Activated CD4-positive, alpha-beta memory T cell treated with anti-CD3 and anti-CD28 coated beads, Interleukin-2, amount 10 ng/mL, durations not matched to agents 7 days and 5 days (primary cell): ENCODE results near the gene PLBD2. TPM values are rescaled to one million over a fixed set of nuclear protein-coding genes. Genes with fewer than 3 reads are reported as not detected.
"Not testable (repeated sequence)": the region's sequence is repeated elsewhere in the genome, so short reads cannot be mapped to it uniquely, and the experiment has no call there.

Experiments
- CTCF ChIA-PET: fragments of 350-600 bp; sonication (Branson Sonifier 250); formaldehyde crosslinking; loops from one replicate; lab custom pipeline; 2021; ENCODE audit warnings: antibody characterized with exemption, inconsistent platforms; lab: Charles Lee
- POLR2A ChIA-PET: fragments of 350-600 bp; sonication (Branson Sonifier 250); formaldehyde crosslinking; loops from one replicate; lab custom pipeline; 2021; ENCODE audit warnings: antibody characterized with exemption; lab: Charles Lee
- DNase-seq: peaks from one replicate; pipeline ENCODE4 v3.0.0-alpha.2; 2020
- H3K27ac Mint-ChIP-seq: one replicate; pipeline ENCODE4 v1.8.0; 2021; ENCODE audit warnings: mild to moderate bottlenecking, mixed read lengths
- H3K27me3 Mint-ChIP-seq: one replicate; pipeline ENCODE4 v1.8.0; 2021; ENCODE audit warnings: mixed read lengths
- H3K36me3 Mint-ChIP-seq: one replicate; pipeline ENCODE4 v1.8.0; 2021; ENCODE audit warnings: low read depth, mixed read lengths
- H3K4me1 Mint-ChIP-seq: one replicate; pipeline ENCODE4 v1.8.0; 2021; ENCODE audit warnings: mixed read lengths
- H3K4me3 Mint-ChIP-seq: one replicate; pipeline ENCODE4 v1.8.0; 2021; ENCODE audit warnings: mild to moderate bottlenecking, mixed read lengths
- H3K9me3 Mint-ChIP-seq: one replicate; pipeline ENCODE4 v1.8.0; 2021; ENCODE audit warnings: mixed read lengths
- total RNA-seq, 2 experiments: library from RNA; stranded (reverse); gene quantifications; one replicate each; pipeline ENCODE4 v1.2.3, GENCODE V29; 2021

PLBD2 gene
- total RNA-seq, 2 experiments from 2014 or later = 9.9 to 10.9 TPM

DNA sequence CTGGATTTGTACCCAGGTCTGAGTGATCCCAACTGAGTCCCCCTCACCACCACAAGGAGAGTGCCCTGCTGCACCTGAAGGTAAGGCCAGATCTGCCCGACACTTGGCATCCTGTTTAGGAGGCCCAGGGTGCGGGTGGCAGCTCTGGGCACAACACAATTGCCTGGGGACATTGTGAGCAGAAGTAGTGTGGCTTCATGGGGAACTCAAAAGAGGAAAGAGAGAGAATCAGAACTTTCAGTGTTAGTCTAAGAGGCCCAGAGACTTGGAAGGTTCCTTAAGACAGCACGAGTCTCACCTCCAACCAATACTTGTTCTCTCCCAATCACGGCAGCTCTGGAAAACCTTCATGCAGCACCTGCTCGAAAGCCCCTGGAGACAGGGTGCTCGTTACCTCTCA lies 16.9 kb upstream of the PLBD2 start:
- CTCF ChIA-PET = no interaction called here
- H3K27ac Mint-ChIP-seq = no peak overlapping the region
- no peak overlapping the region for H3K4me3 Mint-ChIP-seq

DNA sequence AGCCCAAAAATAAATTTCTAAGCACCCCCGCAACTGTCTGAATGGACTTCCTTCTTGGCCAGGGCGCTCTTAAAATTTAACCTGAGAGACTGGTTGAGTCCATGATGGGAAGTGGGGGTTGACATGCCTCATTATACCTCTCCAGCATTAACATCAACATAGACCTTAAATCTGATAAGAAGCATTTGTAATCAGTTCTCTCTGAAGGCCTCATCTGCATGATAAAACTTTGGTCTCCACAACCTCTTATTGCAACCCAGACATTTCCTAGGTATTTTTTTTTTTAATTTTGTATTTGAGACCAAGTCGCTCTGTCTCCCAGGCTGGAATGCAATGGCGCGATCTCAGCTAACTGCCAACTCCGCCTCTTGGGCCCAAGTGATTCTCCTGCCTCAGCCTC lies 13.1 kb upstream of the PLBD2 start:
- POLR2A ChIA-PET = no interaction called here
- no peaks in the 10 kb centered on the region for H3K9me3 Mint-ChIP-seq
- no peak overlapping the region for H3K4me3 Mint-ChIP-seq
- H3K27ac Mint-ChIP-seq = no peak overlapping the region
- no peaks in the 10 kb centered on the region for H3K4me1 Mint-ChIP-seq
- H3K36me3 Mint-ChIP-seq = no peaks in the 10 kb centered on the region
- CTCF ChIA-PET = no interaction called here
- no peak for DNase-seq
- peaks cover 6% of the 10 kb centered on the region for H3K27me3 Mint-ChIP-seq

More for the DNA sequence above, 16.9 kb upstream of the PLBD2 start:
- H3K27me3 Mint-ChIP-seq = no peaks in the 10 kb centered on the region
- POLR2A ChIA-PET = no interaction called here
- no peaks in the 10 kb centered on the region for H3K36me3 Mint-ChIP-seq
- H3K9me3 Mint-ChIP-seq = no peaks in the 10 kb centered on the region
- DNase-seq = no peak
- H3K4me1 Mint-ChIP-seq = no peaks in the 10 kb centered on the region

DNA sequence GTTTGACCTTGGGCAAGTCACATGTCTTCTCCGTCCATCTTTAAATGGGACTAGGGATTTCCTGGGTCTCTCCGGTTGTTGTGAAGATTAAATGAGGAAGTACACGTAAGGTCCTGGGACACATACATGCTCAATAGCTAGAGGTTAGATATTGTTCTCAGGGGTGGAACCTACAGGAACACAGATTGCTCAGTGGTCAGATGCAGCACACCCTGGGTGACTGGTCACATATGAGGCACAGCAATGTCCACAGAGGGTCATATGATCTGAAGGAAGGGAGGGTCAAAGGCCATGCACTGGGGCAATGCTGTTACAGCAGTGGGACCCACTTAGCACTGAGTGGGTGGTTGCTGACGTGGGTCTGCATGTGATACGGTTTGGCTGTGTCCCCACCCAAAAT lies 12.0 kb upstream of the PLBD2 start:
- Mint-ChIP-seq H3K36me3 (no peaks in the 10 kb centered on the region), H3K27ac (no peak overlapping the region), H3K4me3 (no peak overlapping the region), H3K4me1 (no peaks in the 10 kb centered on the region), H3K9me3 (no peaks in the 10 kb centered on the region), H3K27me3 (peaks cover 11% of the 10 kb centered on the region)
- ChIA-PET CTCF (no interaction called here), POLR2A (no interaction called here)
- DNase-seq = no peak

DNA sequence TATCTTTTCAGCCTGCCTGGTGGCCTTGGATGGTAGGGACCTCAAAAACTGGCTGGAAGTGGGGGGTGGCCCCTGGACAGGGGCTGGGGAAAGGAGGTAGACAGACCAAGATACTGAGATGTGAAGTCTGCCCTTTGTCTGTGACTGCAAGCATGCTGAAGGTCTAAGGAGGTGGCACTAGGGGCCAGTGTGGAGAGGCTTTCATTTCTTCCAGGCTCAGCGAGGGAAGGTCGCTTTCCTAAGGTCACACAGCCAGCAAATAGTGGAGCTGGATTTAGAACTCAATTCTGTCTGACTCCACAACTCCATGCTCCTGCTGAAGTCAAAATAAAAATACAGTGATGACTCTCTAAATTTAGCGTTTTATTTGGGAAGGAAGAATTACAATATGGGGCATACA lies 11.3 kb upstream of the PLBD2 start:
- no peak for DNase-seq
- ChIA-PET POLR2A (no interaction called here), CTCF (no interaction called here)

DNA sequence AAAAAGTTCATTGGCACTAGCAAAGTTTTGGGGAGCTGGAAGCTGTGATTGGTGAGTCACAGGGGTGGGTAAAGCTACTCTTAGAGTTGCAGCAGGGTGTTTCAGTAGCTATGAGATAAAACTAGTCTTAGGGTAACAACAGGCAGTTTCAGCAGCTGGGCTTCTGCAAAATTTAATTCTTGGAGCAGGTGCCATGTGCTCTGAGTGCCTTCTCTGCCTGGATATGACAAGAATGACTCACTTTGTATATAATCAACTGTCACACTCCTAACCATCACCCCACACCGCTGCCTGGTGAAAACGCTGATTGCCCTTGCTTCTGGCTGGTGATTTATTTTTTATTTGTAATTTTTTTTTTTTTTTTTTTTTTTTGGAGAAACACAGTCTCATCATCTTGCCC lies 10.5 kb upstream of the PLBD2 start:
- H3K9me3 Mint-ChIP-seq = no peaks in the 10 kb centered on the region
- no peak for DNase-seq
- POLR2A ChIA-PET = no interaction called here

More for the DNA sequence above, 11.3 kb upstream of the PLBD2 start:
- no peak overlapping the region for H3K27ac Mint-ChIP-seq
- H3K36me3 Mint-ChIP-seq = no peaks in the 10 kb centered on the region
- H3K27me3 Mint-ChIP-seq = peaks cover 11% of the 10 kb centered on the region
- no peak overlapping the region for H3K4me3 Mint-ChIP-seq
- no peaks in the 10 kb centered on the region for H3K9me3 Mint-ChIP-seq
- no peaks in the 10 kb centered on the region for H3K4me1 Mint-ChIP-seq

DNA sequence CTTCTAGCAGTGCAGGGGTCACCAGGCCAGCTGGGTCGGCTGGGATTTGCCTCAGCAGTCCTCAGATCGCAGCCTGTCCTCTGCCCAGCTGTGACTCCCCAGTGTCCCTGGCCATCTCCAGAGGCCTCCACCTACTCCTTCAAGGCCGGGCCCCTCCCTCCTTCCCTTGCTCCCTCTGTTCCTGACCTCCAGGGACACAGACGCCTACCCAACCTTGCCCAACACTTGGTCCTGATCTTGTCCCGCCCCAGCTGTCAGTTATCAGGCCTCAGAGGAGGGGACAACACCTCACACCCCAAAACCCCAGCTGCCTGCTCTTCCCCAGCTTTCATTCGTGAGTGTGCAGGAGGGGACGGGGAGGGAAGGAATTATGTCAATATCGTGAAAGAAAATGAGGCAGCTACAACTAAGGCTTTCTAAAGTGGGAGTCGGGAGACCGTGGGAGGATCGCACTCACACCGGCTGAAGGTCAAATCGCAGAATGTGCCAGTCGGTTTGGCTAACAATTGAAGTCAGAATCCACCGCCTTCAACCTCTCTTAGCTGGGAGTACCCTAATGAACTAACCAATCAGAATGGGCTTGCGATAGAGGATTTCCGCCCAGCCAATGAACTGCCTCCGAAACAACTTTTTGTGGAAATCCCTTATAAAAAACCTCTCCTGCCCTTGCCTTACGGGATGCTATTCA lies 9.4 kb upstream of the PLBD2 start:
- POLR2A ChIA-PET = interaction anchor here (0.7 to 1.8 kb wide), 2 partner anchors 14 to 24 kb away, joined by 3 to 4 read pairs; partner anchors contain the start of gene SLC8B1
- Mint-ChIP-seq H3K27me3 (peaks cover 13% of the 10 kb centered on the region), H3K4me1 (no peaks in the 10 kb centered on the region), H3K36me3 (no peaks in the 10 kb centered on the region), H3K4me3 (no peak overlapping the region), H3K27ac (no peak overlapping the region), H3K9me3 (no peaks in the 10 kb centered on the region)
- CTCF ChIA-PET = no interaction called here
- DNase-seq = no peak

More for the DNA sequence above, 10.5 kb upstream of the PLBD2 start:
- CTCF ChIA-PET = no interaction called here
- no peak overlapping the region for H3K4me3 Mint-ChIP-seq
- H3K27me3 Mint-ChIP-seq = peaks cover 13% of the 10 kb centered on the region
- no peak overlapping the region for H3K27ac Mint-ChIP-seq
- no peaks in the 10 kb centered on the region for H3K36me3 Mint-ChIP-seq
- no peaks in the 10 kb centered on the region for H3K4me1 Mint-ChIP-seq

DNA sequence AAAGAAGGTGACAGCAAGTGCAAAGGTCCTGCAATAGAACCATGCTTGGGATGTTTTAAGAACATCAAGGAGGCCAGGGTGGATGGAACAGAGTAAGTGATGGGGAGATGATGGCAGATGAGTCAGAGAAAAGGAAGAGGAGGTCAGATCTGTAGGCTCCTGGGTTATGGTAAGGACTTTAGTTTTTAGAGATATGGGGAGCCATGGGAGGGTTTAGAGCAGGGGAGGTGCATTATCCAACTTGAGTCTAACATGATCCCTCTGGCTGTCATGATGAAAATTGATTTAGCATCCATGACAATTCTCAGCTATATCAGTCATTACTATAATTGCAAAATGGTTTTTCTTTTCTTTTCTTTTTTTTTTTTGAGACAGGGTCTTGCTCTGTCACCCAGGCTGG lies 7.3 kb upstream of the PLBD2 start:
- H3K9me3 Mint-ChIP-seq = no peaks in the 10 kb centered on the region
- H3K36me3 Mint-ChIP-seq = no peaks in the 10 kb centered on the region
- no peaks in the 10 kb centered on the region for H3K4me1 Mint-ChIP-seq
- POLR2A ChIA-PET = interaction anchor here (1.1 kb wide), 1 partner anchor 12 kb away, joined by 3 read pairs; no protein-coding TSS in a partner anchor
- DNase-seq = no peak
- no peak overlapping the region for H3K27ac Mint-ChIP-seq
- H3K27me3 Mint-ChIP-seq = peaks cover 13% of the 10 kb centered on the region
- CTCF ChIA-PET = no interaction called here
- no peak overlapping the region for H3K4me3 Mint-ChIP-seq

DNA sequence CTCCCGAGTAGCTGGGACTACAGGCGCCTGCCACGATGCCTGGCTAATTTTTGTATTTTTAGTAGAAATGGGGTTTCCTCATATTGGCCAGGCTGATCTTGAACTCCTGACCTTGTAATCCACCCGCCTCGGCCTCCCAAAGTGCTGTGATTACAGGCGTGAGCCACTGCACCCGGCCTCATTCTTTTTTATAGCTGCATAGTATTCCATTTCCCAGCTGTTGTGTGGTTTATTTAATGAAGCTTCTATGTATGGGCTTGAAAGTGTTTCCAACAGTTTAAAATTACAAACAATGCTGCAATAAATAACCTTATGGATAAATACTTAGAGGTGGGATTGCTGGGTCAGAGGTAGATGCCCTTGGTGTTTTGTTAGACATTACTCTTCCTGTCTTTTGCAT lies 4.2 kb upstream of the PLBD2 start:
- H3K4me3 Mint-ChIP-seq, H3K4me1 Mint-ChIP-seq, H3K9me3 Mint-ChIP-seq, H3K27me3 Mint-ChIP-seq, POLR2A ChIA-PET, H3K27ac Mint-ChIP-seq, H3K36me3 Mint-ChIP-seq, CTCF ChIA-PET, DNase-seq: not testable (repeated sequence)

DNA sequence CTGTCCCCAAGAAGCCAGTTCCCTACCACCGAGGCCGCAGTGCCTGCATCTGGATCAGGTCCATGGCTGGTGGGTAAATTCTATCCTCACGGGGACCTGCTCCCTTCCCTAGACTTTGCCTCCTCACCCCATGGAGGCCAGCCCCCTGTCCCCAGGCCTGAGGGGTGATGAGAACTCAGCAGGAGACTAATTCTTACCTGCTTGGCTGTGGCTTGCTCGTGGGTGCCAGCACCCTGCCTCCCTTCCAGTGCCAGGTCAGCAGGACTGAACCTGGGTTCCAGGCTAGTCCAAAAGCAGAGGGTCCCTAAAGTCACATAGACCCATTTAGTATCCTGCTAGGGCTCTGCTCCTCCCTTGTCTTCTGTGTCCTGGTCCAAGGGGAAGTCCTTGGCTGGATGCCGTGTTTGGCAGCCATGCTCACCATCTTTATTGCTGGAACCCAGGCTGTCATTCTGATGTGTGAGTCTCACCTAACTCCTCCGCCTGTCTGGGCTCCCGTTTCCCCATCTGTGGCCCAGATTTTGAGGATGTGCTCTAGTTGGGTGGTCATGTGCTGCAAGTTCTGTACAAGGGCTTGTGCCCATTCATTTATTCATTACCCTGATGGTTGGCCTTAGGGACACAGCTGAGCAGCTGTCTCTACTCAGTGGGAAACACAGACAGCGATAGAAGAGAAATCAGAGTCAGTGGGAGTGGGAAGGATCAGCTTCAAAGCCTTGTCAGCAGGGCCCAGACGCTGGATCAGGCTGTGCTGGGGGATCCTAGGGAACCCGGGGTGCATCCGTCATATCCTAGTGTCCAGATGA lies 949 bp downstream of the PLBD2 start:
- Mint-ChIP-seq H3K4me1 (peaks cover 10% of the 10 kb centered on the region), H3K27me3 (no peaks in the 10 kb centered on the region), H3K36me3 (no peaks in the 10 kb centered on the region), H3K9me3 (no peaks in the 10 kb centered on the region), H3K27ac (no peak overlapping the region), H3K4me3 (peak overlapping the region; percentile 75)
- CTCF ChIA-PET = interaction anchor here (0.6 to 2.1 kb wide), 3 partner anchors 24 to 175 kb away, joined by 3 to 13 read pairs (median 4); partner anchors contain the start of gene SLC8B1
- no peak for DNase-seq
- POLR2A ChIA-PET = interaction anchor here (0.5 to 1.3 kb wide), 3 partner anchors 25 to 174 kb away, joined by 3 to 4 read pairs (median 4); partner anchors contain the start of genes DDX54, RITA1 and SLC8B1

DNA sequence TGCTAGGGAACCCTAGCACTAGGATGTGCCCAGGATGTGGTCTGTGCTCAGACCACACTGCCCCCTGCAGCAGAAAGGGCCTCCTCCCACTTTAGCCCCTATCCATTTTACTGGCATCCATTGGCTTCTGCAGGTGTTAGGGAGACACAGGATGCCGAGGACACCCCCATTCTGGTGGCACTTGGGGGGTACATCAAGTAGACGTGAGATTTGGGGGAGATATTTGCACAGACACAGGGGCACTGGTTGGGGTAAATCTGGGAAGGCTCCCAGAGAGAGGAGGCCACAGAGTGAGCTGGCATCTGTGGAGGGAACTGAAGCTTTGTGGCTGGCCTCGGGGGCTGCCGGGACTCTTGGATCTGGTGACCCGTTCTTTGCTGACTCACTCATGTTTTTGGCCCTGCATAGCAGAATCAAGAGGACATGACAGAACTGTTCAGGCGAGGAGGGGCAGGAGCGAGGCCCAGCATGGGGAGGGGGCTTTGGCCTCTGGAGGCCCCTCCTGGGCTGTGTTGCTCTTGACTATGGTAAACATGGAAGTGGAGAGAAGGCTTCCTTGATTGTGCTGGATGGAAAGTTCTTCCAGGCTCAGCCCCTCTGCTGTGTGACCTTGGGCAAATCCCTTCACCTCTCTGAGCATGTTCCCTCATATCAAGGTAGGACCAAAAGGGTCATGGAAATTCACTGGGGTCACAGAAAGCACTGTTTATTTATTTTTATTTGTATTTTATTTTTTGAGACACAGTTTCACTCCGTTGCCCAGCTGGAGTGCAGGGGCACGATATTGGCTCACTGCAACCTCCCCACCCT lies 1.8 kb downstream of the PLBD2 start:
- ChIA-PET CTCF (interaction anchor here (0.6 kb wide), 1 partner anchor 163 kb away, joined by 3 read pairs; no protein-coding TSS in a partner anchor), POLR2A (interaction anchor here (1.0 kb wide), 1 partner anchor 175 kb away, joined by 3 read pairs; the partner anchor contains the start of genes DDX54 and RITA1)
- H3K36me3 Mint-ChIP-seq = no peaks in the 10 kb centered on the region
- H3K4me1 Mint-ChIP-seq = peaks cover 10% of the 10 kb centered on the region
- H3K27me3 Mint-ChIP-seq = no peaks in the 10 kb centered on the region
- no peak for DNase-seq
- no peak overlapping the region for H3K27ac Mint-ChIP-seq
- H3K4me3 Mint-ChIP-seq = peak overlapping the region; percentile 75
- no peaks in the 10 kb centered on the region for H3K9me3 Mint-ChIP-seq

DNA sequence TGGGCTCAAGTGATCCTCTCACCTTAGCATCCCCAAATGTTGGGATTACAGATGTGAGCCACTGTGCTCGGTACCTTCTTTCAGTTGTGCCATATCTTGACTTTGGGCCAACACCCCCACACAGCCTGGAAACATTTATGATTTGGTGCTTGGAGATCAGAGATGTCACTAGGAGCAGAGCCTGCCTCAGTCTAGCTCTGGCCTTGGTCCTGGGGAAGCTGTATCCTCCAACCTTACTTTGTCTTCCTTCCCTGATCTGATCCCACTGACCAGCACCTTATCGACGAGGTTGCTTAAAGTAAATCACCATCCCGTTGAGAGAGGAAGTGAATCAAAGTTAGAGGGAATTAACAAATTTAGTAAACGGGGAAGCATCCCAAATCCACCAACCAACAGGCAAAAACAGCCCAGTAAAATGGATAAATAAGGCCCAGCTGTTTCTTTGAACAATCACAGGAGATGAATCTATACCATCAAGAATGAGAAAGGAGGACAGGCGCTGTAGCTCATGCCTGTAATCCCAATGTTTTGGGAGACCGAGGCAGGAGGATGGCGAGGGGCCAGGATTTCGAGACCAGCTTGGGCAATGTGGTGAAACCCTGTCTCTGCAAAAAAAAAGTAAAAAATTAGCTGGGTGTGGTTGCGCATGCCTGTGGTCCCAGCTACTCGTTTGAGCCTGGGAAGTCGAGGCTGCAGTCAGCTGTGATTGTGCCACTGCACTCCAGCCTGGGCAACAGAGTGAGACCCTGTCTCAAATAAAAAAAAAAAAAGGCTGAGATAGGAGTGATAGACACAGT lies 3.4 kb downstream of the PLBD2 start:
- ChIA-PET POLR2A (no interaction called here), CTCF (interaction anchor here (0.6 to 0.9 kb wide), 2 partner anchors 64 to 356 kb away, joined by 4 to 5 read pairs; no protein-coding TSS in a partner anchor)

DNA sequence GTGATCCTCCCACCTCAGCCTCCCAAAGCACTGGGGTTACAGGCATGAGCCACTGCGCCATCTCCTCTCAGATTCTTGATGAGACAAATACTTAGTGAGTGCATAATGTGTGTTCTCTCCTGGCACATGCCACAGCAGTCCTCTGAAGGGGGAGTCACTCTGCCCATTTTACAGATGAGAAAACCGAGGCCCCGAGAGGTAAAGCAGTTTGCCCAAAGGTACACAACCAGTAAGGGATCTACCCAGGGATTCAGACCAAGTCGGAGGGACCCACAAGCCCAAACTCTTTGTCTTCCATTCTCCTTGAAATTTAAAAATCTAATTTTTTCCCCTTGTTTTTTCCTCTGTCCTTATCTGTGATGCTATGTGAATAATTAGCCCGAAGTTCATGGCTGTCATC lies 6.3 kb downstream of the PLBD2 start:
- CTCF ChIA-PET = no interaction called here
- no peaks in the 10 kb centered on the region for H3K9me3 Mint-ChIP-seq

More for the DNA sequence above, 3.4 kb downstream of the PLBD2 start:
- Mint-ChIP-seq H3K4me3 (no peak overlapping the region), H3K4me1 (peaks cover 10% of the 10 kb centered on the region), H3K27me3 (no peaks in the 10 kb centered on the region), H3K36me3 (no peaks in the 10 kb centered on the region), H3K9me3 (no peaks in the 10 kb centered on the region), H3K27ac (no peak overlapping the region)
- DNase-seq = no peak

More for the DNA sequence above, 6.3 kb downstream of the PLBD2 start:
- POLR2A ChIA-PET = no interaction called here
- H3K4me1 Mint-ChIP-seq = peaks cover 4% of the 10 kb centered on the region
- DNase-seq = no peak
- no peaks in the 10 kb centered on the region for H3K36me3 Mint-ChIP-seq
- H3K4me3 Mint-ChIP-seq = no peak overlapping the region
- H3K27me3 Mint-ChIP-seq = no peaks in the 10 kb centered on the region
- no peak overlapping the region for H3K27ac Mint-ChIP-seq
